Vagina (tissue), 2 donors: ENCODE data around the gene ZNF483.

ENCODE experiments used
- POLR2A ChIP-seq, 2 donors: fragments of 450-650 bp; IDR thresholded peaks; one replicate each; pipeline ENCODE4 v1.6.1; 2017; ENCODE audit warnings: antibody characterized with exemption in 2 of 2, mild to moderate bottlenecking in 2 of 2, moderate library complexity in 2 of 2
- POLR2AphosphoS5 ChIP-seq, 2 donors: sonication (generic); formaldehyde crosslinking; IDR thresholded peaks; one replicate each; pipeline ENCODE4 v1.9.0; 2017; ENCODE audit warnings: antibody characterized with exemption in 2 of 2, mild to moderate bottlenecking in 2 of 2, low read depth in 1 of 2; ENCODE audit not compliant: insufficient read depth in 1 of 2
- TF ChIP-seq, protein P1 (sequence below), 3 experiments: fragments of 450-650 bp in 2 of 3; fragments of 200-600 bp in 1 of 3; sonication (generic) in 1 of 3; IDR thresholded peaks; one replicate each; pipeline ENCODE4 v1.5.1; 2017 to 2019; ENCODE audit warnings: antibody characterized with exemption in 3 of 3, mild to moderate bottlenecking in 2 of 3, moderate library complexity in 2 of 3

DNA sequence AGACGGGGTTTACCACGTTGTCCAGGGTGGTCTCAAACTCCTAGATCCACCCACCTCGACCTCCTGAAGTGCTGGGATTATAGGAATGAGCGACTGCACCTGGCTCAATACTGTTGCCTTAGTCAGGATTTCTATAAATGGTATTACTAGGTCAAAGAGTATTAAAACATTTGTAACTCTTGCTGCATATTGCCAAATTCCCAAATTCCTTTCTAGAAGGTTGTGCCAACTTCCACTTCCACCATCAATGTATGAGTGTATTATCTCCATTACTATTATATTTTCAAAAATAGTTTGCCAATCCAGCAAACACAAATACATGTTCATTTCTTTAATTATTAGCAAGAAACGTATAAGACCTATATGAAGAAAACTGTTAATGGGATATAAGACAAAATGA lies 63.9 kb downstream of the ZNF483 start:
- TF ChIP-seq, protein P1, sequence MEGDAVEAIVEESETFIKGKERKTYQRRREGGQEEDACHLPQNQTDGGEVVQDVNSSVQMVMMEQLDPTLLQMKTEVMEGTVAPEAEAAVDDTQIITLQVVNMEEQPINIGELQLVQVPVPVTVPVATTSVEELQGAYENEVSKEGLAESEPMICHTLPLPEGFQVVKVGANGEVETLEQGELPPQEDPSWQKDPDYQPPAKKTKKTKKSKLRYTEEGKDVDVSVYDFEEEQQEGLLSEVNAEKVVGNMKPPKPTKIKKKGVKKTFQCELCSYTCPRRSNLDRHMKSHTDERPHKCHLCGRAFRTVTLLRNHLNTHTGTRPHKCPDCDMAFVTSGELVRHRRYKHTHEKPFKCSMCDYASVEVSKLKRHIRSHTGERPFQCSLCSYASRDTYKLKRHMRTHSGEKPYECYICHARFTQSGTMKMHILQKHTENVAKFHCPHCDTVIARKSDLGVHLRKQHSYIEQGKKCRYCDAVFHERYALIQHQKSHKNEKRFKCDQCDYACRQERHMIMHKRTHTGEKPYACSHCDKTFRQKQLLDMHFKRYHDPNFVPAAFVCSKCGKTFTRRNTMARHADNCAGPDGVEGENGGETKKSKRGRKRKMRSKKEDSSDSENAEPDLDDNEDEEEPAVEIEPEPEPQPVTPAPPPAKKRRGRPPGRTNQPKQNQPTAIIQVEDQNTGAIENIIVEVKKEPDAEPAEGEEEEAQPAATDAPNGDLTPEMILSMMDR (IDR thresholded peaks at IDR 0.05): no peak
- TF ChIP-seq POLR2AphosphoS5 (IDR thresholded peaks at IDR 0.05; ENCODE audit: insufficient read depth in 1 of 2, low read depth in 1 of 2) (no peak), POLR2A (IDR thresholded peaks at IDR 0.05) (no peak)
